ENCODE data around the gene SCUBE1.

The SCUBE1 gene

GRCh38 chr22:43343262-43343669 lies at the start of gene SCUBE1:
Gene SCUBE1 (minus strand): TSS chr22:43343372. CDS start chr22:43343261, 111 bp downstream.
- peak; percentile 88 for DNase-seq

- peak; percentile 75 for DNase-seq
Measured at GRCh38 chr22:43392385-43392989, 49.3 kb upstream of the SCUBE1 start.

- no peak for DNase-seq
Measured at GRCh38 chr22:43391306-43391705, 48.1 kb upstream of the SCUBE1 start.

- DNase-seq: no peak
Measured at GRCh38 chr22:43390872-43391271, 47.7 kb upstream of the SCUBE1 start.

- no peak for DNase-seq
Measured at GRCh38 chr22:43390166-43390565, 47.0 kb upstream of the SCUBE1 start.

GRCh38 chr22:43389227-43389836 lies 46.2 kb upstream of the SCUBE1 start:
- peak; percentile 85 for DNase-seq

GRCh38 chr22:43388420-43388851 lies 45.3 kb upstream of the SCUBE1 start:
- DNase-seq: peak; percentile 85

GRCh38 chr22:43387815-43388214 lies 44.6 kb upstream of the SCUBE1 start:
- no peak for DNase-seq

- peak; percentile 83 for DNase-seq
Measured at GRCh38 chr22:43385770-43386641, 42.8 kb upstream of the SCUBE1 start.

- no peak for DNase-seq
Measured at GRCh38 chr22:43384863-43385262, 41.7 kb upstream of the SCUBE1 start.

- DNase-seq: no peak
Measured at GRCh38 chr22:43381693-43382092, 38.5 kb upstream of the SCUBE1 start.

GRCh38 chr22:43377896-43378704 lies 34.9 kb upstream of the SCUBE1 start:
- DNase-seq: no peak

GRCh38 chr22:43377548-43377895 lies 34.4 kb upstream of the SCUBE1 start:
- DNase-seq: no peak

GRCh38 chr22:43376765-43377547 lies 33.8 kb upstream of the SCUBE1 start:
- no peak for DNase-seq

GRCh38 chr22:43375951-43376455 lies 32.8 kb upstream of the SCUBE1 start:
- no peak for DNase-seq

GRCh38 chr22:43370036-43370435 lies 26.9 kb upstream of the SCUBE1 start:
- DNase-seq: no peak

GRCh38 chr22:43365715-43366440 lies 22.7 kb upstream of the SCUBE1 start:
- no peak for DNase-seq

- DNase-seq: no peak
Measured at GRCh38 chr22:43364169-43364435, 20.9 kb upstream of the SCUBE1 start.

GRCh38 chr22:43363315-43364168 lies 20.4 kb upstream of the SCUBE1 start:
- no peak for DNase-seq

GRCh38 chr22:43360576-43360975 lies 17.4 kb upstream of the SCUBE1 start:
- DNase-seq: no peak

- no peak for DNase-seq
Measured at GRCh38 chr22:43356881-43357280, 13.7 kb upstream of the SCUBE1 start.
